ENCODE measurements around the gene SPEF1.

Gene SPEF1

DNA sequence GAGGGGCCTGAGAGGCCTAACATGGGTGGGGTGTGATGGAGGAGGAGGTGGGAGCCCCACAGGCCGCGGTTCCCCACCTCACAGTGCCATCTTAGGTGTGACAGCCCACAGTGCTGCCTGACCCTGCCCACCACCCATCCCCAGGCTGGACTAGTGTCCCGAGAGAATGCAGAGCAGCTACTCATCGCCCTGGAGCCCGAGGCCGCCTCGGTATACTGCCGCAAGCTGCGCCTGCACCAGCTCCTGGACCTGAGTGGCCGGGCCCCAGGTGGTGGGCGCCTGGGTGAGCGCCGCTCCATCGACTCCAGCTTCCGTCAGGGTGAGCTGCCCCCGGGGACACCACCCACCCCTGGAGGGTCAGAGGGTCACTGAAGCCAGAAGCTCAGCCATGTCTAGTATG, 33.2 kb downstream of the SPEF1 start:
- DNase-seq (ENCODE audit: low read depth): no peak

DNA sequence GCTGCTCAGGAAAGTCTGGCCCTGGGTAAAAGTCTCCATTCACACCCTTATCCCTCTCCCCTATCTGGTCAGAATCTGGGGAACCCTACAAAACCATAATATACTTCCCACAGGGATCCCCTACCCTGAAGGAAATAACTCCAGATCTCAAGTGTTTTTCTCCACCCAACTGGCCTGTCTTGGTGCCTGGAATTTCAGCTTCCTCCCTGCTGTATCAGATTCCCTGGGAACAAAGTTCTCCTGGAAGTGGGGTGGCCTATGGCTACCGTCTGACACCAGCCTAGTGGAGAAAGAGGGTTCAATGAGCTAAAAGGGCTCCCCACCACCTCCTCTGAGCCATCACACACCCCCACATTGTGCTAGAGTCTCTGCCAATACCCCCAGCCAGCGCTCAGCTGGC, 33.8 kb downstream of the SPEF1 start:
- no peak for DNase-seq (ENCODE audit: low read depth)

DNA sequence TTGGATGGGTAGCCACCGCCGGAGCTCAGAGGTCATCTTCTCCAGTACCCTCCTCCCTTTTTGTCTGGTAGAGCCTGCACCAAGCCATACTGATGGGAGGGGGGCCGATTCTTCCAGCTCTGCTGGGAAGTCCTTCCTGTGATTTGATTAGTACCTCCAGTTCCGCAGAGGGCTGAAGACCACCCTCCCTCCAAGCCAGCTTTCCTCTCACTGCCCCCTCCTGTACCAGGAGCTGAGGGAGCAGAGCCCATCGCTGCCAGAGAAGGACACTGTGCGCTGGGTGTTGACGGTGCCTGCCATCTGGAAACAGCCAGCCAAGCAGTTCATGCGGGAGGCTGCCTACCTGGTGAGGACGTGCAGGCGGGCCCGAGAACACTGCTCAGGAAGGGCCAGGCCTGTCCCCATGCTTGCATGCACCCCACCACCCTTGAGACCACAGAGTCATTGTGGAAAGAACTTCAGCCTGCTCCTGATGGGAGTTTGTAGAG, 35.5 kb downstream of the SPEF1 start:
- DNase-seq (ENCODE audit: low read depth): no peak

DNA sequence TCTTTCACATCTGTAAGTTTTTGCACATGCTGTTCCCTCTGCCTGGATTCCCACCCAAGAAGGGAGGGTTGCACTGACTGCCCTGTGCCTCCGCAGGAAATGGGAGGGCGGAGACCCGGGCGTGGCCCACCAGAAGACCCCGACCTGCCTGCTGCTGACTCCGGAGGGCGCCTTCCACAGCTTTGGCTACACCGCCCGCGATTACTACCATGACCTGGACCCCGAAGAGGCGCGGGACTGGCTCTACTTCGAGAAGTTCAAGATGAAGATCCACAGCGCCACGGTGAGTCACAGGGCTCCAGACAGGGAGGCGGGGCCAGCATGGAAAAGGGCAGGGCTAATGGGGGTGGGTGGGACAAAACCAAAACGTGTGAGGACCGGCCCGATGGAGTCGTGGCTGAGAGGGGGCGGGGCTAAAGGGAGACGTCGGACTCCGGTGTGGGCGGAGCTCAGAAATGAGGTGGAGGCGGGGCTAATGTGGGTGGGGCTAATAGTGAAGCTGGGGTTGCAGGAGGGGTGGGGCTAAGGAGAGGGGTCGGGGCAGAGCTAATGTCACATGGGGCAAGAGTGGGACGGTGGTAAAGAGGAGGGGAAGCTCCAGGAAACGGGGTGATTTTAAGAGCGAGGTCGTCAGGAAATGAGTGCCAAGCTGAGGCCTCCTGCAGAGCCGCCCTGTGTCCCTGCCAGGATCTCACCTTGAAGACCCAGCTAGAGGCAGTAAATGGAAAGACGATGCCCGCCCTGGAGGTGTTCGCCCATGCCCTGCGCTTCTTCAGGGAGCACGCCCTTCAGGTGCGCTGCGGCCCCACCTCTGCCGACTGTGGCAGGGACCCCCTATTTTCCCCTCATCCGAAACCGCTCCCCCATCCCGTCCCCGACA, 36.2 kb downstream of the SPEF1 start:
- peak; percentile 44 for DNase-seq (ENCODE audit: low read depth)

DNA sequence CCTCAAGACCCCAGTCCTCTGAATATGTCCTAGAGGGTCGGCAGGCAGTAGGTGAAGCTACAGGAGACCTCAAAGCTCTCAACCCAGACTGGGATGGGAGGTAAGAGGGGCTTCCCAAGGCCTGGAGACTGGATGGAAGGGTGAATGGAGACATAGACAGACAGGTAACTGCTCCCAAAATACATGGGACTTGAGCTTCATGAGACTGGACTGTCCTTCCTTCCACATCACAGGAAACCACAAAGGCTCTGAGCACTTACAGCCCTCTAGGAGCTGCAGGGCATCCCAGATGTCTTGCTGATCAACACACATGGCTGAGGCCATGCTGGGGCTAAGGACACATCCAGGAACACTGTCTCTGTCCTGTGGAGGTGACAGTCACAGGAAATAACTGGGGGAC, 37.2 kb downstream of the SPEF1 start:
- no peak for DNase-seq (ENCODE audit: low read depth)

DNA sequence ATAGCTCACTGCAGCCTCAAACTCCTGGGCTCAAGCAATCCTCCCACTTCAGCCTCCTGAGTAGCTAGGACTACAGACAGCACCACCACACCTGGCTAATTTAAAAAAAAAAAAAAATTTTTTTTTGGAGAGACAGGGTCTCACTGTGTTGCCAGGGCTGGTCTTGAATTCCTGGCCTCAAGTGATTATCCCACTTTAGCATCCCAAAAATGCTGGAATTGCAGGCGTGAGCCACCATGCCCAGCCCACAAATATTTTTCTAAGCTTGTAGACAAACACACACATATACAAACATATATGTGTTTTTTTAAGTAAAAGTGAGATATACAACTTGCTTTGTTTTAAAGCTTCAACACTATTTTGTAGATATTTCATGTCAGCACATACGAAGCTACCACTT, 38.0 kb downstream of the SPEF1 start:
- no peak for DNase-seq (ENCODE audit: low read depth)

DNA sequence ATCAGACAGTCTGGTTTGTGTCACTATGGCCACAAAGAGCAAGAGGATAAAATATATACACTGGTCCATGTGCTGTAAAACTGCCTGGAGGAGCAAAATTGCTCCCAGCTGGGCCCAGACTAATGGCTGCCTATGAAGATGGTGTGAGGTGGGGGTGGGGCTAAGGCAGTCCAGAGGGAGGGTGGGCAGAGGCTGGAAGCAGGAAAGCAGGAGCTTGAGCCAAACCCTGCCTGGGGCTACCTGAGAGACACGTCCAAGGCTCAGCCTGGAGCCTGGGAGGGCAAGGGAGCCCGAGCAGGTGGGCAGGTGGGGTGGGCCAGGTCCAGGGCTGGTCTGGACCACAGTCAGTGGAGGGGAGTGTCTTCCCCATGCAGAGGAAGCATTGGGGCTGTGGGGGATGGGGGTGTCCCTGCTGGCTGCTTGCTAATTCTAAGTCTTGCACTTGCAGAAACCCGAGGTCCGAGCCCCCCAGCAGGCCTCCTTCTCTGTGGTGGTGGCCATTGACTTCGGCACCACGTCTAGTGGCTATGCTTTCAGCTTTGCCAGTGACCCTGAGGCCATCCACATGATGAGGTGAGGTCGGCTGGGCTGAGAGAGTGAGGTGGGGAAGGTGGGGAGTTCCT, 39.3 kb downstream of the SPEF1 start:
- DNase-seq (ENCODE audit: low read depth): no peak

DNA sequence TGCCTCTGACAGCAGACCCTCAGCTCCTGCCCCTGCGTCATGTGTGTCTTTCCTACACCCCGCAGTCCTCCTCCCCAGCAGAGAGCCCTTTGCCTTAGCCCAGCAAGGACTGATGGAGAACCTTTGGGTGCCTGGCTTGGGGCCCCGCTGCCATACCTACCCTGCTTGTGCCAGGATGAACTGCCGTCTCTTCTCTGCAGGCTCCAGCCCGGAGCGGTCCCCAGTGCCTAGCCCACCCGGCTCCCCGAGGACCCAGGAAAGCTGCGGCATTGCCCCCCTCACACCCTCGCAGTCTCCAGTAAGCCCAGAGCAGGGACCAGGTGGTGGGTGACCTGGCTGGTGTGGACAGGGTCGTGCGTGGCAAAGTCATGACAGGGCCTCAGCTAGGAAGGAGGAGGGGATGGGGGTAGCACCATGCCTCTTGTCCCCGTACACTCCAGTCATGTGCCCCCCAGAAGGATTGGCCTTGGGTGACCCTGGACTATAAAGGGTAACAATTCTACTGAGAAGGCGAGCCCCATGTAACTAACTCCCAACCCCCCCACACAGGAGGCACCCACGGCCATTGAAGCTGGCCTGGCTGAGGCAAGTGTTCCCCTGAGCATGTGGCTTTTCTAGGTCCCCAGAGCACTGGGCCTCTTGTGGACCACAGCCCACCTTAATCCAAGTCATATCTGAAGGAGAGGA, 40.5 kb downstream of the SPEF1 start:
- DNase-seq (ENCODE audit: low read depth): no peak

DNA sequence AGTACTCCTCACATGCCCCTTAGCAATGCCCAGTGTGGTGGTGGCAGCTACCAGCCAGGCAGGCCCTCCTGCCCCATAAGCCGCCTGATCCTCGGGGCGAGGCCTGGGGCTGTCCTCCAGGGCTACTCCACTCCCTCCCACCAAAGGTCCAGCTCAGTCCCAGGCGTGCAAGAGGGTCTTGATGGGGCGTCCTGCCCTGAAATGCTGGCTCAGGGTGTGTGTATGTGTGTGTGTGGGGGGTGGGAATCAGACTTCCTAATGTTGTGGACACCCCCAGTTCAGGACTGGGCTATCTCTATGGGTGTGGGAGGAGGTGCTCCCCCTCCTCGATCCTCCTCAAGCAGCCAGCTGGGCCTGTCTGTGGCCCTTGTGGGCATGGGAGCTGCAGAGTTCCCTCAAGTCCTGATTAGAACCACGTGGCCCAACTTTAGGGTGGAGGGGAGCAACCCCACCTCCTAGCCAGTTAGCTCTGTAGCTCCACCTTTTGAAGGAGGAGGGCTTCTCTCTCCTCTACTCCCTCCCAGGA, 41.3 kb downstream of the SPEF1 start:
- no peak for DNase-seq (ENCODE audit: low read depth)

DNA sequence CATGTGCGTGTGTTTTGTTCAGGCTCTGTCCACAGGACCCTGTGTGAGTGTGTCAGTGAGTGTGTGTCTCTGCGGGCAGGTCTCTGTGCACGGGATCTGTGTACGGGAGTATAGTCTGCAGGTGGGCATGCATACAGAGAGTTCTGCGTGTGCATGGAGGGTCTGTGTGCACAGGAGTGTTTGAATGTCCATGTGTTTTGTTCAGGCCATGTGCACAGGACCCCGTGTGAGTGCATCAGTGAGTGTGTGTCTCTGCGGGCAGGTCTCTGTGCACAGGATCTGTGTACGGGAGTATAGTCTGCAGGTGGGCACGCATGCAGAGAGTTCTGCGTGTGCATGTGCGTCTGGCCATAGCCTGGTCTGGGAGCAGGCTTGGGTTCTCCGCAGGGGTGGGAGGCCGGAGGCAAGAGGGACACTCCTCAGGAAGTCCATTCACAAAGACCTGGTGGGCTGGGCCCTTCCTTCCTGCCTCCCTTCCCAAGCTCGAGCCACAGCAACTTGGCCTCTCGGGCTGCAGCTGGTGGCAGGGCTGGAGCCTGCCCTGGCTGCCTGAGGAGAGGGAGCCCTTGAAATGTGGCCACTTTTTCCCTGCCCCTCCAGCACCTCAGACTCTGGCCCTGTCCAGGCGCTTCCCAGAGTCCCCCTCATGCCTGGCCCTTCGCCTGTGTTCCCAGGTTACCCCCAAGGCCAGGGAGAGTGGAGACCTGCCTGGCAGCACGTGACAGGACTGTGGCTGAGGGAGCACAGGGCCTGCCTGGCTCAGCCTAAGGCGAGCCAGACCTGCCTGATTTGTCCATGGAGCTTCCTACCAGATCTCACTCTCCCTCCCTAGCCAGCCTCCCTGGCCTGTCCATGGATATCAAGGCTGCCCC, 42.0 kb downstream of the SPEF1 start:
- no peak for DNase-seq (ENCODE audit: low read depth)

DNA sequence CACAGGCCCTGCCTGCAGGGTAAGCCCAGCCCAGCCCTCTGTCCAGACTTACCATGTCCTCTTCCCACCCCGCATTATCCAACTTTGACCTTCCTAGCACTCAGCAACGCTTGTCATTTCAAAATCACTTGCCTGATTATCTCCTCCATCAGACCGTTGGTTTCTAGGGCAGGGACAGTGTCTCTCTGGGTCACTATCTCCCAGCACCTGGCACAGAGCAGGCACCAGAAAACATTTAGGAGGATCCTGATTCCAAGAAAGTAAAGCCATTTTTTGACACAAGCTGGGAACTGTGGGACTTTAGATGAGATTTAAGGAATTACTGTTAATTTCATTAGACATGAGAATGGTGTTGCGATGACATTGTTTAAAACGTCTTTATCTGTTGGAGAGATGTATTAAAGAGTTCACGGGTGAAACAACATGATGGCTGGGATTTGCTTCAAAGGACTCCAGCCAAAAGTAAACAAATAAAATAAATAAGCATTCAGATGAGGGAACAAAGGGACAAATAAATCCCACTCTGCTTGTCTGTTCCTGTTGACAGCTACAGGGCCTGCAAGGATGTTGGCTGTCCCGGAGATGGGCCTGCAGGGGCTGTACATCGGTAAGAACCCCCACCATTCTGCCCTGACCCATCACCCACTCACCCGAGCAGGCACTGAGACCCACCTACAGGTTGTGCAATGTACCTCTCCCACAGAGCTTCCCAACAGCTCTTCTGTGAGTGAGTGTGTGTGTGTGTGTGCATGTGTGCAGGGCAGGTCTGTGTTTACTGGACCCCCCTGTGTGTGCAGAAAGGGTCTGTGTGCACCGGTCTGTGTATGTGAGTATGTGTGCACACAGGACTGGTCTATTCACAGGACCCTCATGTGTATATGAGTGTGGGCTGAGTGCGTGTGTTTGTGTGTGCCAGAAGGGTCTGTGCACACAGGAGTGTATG, 42.9 kb downstream of the SPEF1 start:
- DNase-seq (ENCODE audit: low read depth): no peak

DNA sequence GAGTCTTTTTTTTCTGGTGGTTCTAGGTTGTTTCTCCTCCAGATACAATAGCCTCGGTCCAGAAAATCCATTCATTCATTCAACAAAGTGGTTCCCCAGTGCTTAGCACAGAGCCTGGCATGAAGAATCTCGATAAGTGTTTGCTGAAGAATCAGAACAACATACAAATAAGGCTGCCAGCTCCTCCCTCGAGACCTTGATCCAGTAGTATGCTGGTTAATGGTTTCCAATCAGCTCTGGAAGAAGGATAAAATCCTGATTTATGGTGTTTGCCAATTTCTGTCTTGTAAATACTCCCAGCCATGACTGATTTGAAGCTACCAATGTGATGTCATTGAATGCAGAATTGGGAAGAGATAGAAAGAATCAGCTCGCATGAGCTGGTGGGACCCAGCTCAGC, 45.5 kb downstream of the SPEF1 start:
- DNase-seq (ENCODE audit: low read depth): no peak

DNA sequence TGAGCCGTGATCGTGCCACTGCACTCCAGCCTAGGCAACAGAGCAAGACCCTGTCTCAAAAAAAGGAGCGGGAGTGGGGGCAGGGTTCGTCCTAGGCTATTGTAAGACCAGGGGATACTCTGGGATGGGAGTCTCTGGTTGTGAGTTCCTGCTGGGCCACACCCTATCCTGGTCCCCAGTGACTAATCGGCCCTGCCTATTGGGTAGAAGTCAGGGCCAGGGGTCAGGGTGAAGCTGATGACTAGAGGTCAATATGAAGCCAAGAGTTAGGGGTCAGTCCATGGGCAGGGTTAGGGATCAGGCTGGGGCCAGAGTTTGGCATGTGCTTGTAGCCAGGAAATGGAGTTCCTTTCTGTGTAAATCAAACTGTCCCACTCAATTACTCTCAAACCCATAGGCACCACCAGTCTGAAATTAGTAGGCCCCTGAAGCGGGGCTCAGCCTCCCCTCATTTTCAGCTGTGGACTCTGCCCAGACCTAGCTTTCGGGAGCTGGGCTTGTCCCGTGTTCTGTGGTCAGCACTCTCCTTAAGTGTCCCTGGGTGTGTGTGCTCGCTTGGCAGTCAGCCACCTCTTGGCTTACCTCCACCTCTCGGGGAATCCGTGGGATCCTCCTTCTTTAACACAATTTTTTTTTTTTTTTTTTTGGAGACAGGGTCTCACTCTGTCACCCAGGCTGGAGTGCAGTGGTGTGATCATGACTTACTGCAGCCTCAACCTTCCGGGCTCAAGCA, 47.0 kb downstream of the SPEF1 start:
- DNase-seq (ENCODE audit: low read depth): no peak

DNA sequence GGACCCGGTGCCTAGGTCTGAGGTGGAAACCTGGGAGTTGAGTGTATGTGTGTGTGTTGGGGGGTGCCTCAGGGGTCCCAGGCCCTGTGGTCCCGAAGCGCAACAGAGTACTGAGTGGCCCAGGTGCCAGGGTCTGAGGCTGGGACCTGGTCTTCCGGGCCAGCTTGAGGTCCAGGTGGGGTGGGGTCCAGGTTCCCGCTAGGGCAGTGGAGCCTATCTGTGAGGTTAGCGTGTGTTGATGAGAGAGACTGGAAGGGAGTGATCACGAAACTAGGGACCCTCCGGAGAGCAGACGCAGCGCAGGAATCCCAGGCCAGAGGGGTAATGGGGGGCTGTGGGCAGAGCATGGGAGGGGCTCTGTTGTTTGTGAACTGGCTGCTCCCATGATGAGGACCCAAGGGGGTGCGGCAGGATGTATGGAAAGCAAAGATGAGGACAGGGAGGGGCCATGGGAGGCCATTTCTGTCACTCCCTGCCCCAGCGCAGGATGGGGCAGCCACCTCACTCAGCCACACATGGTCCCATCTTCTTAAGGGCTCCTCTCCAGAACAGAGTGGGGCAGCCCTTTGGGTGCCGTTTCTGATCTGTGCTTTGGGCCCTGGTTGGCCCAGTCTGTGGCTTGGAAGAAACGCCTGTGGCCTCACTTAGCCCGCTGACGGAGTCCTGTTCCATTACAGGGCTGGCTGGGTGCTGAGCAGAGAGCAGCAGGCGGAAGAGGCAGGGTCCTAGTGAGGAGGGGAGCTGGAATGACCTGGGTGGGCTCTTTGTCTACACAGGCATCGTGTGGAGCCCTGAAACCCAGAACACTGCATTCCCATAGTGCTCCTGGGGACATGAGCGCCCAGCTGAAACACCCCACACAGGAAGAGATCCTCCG, 47.9 kb downstream of the SPEF1 start:
- no peak for DNase-seq (ENCODE audit: low read depth)

DNA sequence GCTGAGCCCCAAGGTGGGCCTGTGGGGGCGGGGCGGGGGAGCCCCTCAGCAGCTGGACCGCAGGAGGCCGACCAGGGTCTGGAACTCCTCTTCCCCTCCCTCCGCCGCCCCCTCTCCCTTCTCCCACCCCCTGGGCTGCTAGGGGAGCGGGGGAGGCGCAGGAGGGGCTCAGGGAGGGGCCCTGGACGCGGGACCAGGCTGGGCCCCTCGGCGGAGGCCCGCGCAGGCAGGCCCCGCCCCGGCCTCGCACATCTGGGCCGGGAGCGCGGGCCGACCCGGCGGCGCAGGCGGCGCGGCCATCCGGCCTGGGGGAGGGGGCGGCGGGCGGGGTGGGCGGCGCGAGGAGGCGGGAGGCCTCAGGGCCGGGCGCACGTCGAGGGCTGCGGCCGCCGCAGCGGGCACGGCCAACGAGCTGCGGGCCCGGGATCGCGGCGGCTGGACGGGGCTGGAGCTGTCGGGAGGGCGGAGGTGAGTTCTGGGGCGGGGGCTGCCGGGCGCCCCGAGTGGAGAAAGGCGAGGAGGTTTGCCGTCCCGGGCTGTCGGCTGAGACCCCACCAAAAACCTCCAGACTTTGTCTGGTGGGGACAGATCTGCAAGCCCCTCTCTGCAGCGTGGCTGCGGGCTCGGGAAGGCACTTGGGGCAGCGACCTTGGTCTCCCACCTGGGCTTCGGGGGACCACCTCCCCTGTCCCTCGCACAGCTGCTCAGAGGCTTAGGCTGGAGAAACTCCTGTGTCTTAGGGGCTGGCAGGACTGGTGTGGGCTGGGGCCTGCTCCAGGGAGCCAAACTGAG, 48.7 kb downstream of the SPEF1 start, which contains the start of gene HSPA12B:
TSS of gene HSPA12B (plus strand) at position 359 of the 792 bp plus-strand sequence. CDS start 5,990 bp downstream, outside the sequence.
- DNase-seq (ENCODE audit: low read depth): no peak

DNA sequence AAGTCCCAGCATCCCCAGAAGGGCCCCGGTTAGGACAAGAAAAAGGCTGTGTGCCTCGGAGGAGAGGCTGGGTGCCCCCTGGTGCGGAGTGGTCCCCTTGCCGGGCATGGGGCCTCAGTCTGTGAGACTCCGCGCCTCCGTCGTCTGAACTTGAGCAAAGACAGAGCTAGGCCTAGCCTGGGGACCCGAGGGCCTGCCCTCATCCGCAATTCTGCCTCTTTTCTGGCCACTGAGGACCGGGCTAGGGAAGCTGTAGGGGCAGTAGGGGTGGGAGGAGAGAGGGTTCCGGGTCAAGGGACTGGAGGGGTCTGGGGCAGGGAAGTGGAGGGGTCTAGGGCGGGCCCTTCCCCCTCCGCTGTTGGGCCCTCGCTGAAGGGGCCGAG, 49.3 kb downstream of the SPEF1 start:
- DNase-seq (ENCODE audit: low read depth): no peak

DNA sequence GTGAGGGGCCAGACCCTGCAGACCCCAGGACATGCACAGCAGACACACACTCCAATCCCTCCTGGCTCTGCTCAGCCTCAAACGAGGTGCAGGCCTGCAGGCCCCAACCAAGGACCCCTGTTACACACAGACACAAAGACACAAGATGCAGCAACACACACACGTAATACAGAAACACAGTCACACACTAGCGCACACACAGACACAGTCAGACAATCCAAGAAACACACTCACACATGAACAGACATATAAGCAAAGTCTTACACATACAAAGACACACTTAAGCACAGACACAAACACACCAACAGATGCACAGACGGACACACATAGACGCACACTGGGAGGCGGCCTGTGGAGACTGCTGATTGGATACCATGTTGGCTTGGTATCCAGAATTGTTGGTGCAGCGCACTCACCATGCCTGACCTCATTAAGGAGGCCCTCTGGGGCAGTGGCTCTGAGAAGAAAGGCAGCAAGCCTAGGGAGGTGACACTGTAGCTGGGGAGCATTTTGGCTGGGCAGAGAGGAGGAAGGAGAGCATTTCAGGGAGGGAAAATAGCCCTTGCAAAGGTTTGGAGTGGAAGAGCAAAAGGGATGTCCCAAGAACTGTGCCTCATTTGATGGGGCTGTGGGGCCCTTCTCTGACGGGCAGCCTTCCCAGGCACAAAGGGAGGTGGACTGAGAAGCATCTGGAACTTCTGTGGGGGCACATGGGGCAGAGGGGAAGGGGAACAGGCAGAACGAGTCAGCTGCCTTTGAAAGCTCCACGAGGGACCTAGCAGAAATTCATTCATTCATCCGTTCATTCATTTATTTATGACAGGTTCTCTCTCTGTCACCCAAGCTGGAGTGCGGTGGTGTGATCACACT, 50.2 kb downstream of the SPEF1 start:
- no peak for DNase-seq (ENCODE audit: low read depth)
